ELR (cell line): ENCODE measurements around the gene JARID2.
"Not testable (repeated sequence)": the region's sequence is repeated elsewhere in the genome, so short reads cannot be mapped to it uniquely, and the experiment has no call there.

ENCODE experiments used
- DNase-seq: peaks from one replicate; pipeline ENCODE4 v3.0.0-alpha.2; 2015; ENCODE audit warnings: low read depth

JARID2 gene

GRCh38 chr6:15522856-15523529 lies 277.1 kb downstream of the JARID2 start:
- no peak for DNase-seq

- no peak for DNase-seq
These were observed 278.1 kb downstream of the JARID2 start for GRCh38 chr6:15523679-15524630.

- no peak for DNase-seq
These were observed 279.1 kb downstream of the JARID2 start for GRCh38 chr6:15524861-15525401.

- DNase-seq: no peak
These were observed 280.4 kb downstream of the JARID2 start for GRCh38 chr6:15526212-15526701.

- peak; percentile 64 for DNase-seq
These were observed 282.2 kb downstream of the JARID2 start for GRCh38 chr6:15527838-15528617.

- DNase-seq: no peak
These were observed 283.0 kb downstream of the JARID2 start for GRCh38 chr6:15528870-15529269.

- DNase-seq: no peak
These were observed 284.5 kb downstream of the JARID2 start for GRCh38 chr6:15530411-15530810.

- DNase-seq: no peak
These were observed 286.1 kb downstream of the JARID2 start for GRCh38 chr6:15531973-15532372.

GRCh38 chr6:15533379-15534026 lies 287.6 kb downstream of the JARID2 start:
- peak; percentile 19 for DNase-seq

- no peak for DNase-seq
These were observed 289.1 kb downstream of the JARID2 start for GRCh38 chr6:15534974-15535373.

- no peak for DNase-seq
These were observed 289.8 kb downstream of the JARID2 start for GRCh38 chr6:15535495-15536197.

GRCh38 chr6:15536198-15536955 lies 290.5 kb downstream of the JARID2 start:
- DNase-seq: no peak

- no peak for DNase-seq
These were observed 292.2 kb downstream of the JARID2 start for GRCh38 chr6:15538106-15538505.

- DNase-seq: no peak
These were observed 293.1 kb downstream of the JARID2 start for GRCh38 chr6:15538766-15539495.

GRCh38 chr6:15539722-15540270 lies 293.9 kb downstream of the JARID2 start:
- DNase-seq: no peak

- DNase-seq: not testable (repeated sequence)
These were observed 297.6 kb downstream of the JARID2 start for GRCh38 chr6:15543332-15543917.

- no peak for DNase-seq
These were observed 298.5 kb downstream of the JARID2 start for GRCh38 chr6:15544321-15544900.

- no peak for DNase-seq
These were observed 300.7 kb downstream of the JARID2 start for GRCh38 chr6:15546591-15546990.
